ENCODE measurements around the gene PI4K2A.

DNA sequence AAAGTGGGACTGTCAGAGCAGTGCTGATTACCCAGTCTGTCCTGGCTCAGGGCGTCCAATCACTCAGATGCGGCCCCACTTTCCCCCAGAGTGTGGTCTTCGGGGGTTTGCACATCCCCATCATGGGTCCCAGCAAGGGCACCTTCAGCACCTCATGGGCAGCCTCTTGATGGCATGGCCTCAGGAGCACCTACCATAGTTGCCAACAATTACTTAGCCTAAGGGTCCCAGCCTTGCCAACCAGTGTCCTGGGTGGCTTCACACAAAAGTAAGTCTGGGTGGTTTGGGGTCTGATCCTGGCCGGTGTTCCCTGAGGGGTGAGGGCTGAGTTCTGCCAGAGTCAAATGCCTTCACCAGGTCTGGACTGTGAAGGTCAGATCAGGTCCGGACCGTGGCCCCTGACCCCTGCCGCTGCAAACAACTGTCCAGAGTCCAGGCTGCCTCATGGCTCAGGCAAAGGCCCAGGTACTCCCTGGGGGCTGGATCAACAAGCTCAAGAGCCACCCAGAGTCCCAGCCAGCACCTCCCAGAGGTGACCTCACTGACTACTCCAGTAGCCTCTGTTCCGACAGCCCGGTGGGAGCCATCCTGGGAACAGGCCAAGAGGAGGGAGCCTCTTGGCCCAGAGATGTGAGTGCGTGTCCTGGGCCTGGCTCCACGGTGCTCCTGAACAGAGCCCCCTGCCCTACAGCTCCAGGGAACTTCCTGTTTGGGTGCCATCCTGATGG is 66.8 kb downstream of the PI4K2A start:
- TF ChIP-seq POLR2A (IDR thresholded peaks at IDR 0.05; ENCODE audit: low read depth, low read length) (no peak), TAF1 (IDR thresholded peaks at IDR 0.05; ENCODE audit: borderline replicate concordance, low read depth, low read length) (no peak)
